ENCODE data around the gene DLG2.

DNA sequence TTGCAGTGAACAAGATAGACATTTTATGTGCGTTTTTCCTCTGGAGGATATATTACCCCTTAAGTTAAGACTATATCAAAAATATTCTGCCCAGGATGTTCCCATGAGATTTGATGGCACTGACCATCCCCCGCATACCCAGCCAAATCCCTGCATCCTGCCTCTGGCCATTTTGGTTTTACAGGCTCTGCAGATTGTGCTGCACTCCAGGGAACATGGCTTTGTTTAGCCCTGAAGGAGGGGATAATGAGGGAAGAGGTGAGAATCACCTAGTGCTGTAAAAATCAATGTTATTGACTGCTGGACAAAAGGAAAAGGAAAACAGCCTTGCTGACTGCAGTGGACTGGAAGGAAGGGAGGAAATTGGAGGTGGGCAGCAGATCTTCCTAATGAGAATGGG lies 717.4 kb downstream of the DLG2 start:
- TF ChIP-seq, protein P1, sequence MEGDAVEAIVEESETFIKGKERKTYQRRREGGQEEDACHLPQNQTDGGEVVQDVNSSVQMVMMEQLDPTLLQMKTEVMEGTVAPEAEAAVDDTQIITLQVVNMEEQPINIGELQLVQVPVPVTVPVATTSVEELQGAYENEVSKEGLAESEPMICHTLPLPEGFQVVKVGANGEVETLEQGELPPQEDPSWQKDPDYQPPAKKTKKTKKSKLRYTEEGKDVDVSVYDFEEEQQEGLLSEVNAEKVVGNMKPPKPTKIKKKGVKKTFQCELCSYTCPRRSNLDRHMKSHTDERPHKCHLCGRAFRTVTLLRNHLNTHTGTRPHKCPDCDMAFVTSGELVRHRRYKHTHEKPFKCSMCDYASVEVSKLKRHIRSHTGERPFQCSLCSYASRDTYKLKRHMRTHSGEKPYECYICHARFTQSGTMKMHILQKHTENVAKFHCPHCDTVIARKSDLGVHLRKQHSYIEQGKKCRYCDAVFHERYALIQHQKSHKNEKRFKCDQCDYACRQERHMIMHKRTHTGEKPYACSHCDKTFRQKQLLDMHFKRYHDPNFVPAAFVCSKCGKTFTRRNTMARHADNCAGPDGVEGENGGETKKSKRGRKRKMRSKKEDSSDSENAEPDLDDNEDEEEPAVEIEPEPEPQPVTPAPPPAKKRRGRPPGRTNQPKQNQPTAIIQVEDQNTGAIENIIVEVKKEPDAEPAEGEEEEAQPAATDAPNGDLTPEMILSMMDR (IDR thresholded peaks at IDR 0.05), result no peak
- TF ChIP-seq POLR2AphosphoS5 (IDR thresholded peaks at IDR 0.05) (no peak), POLR2A (IDR thresholded peaks at IDR 0.05) (no peak)

All from suprapubic skin (tissue), 4 donors.